ENCODE measurements around the gene PPT2. TPM values are rescaled to one million over a fixed set of nuclear protein-coding genes. Genes with fewer than 3 reads are reported as not detected.

The PPT2 gene
- total and polyA plus RNA-seq, 2 of the 13 experiments (the other 11 are each of a cell fraction or from before 2014, with no cell fraction given): 39.2 to 61.8 TPM

GRCh38 chr6:32115623-32116022 lies 38.3 kb upstream of the PPT2 start:
- H3K9me3 ChIP-seq (ENCODE audit: low read length): no peaks in the 10 kb centered on the region
- H4K20me1 ChIP-seq (ENCODE audit: insufficient read depth, low read length): no peaks in the 10 kb centered on the region
- ATAC-seq (no peak), DNase-seq (ENCODE audit: low spot score) (no peak), FAIRE-seq (no peak)
- ChIA-PET CTCF (ENCODE audit: low intra/inter-chr PET ratio, low total read pairs) (no interaction called here), POLR2A (interaction anchor here (0.9 to 2.3 kb wide), 3 partner anchors 10 to 75 kb away, joined by 3 to 17 read pairs (median 3); partner anchors contain the start of genes ATF6B, FKBPL and PBX2)
- H2AFZ ChIP-seq (ENCODE audit: low read length): no peak overlapping the region
- no peak overlapping the region for H3K27ac ChIP-seq (ENCODE audit: extremely low read length, insufficient read depth, low read length)
- H3K4me1 ChIP-seq (ENCODE audit: insufficient read depth, low read length): peaks cover 31% of the 10 kb centered on the region
- in situ Hi-C loops (cut with HindIII; ENCODE audit: extremely low pct_ligation_motif_present, low pct_unique_long_range_greater_than_20kb) (loop anchor here (5.0 kb wide), 1 partner anchor 37 kb away; the partner anchor contains the start of genes PPT2 and PRRT1), intact Hi-C loops (cut with micrococcal nuclease; ENCODE audit: unreplicated experiment) (loop anchor here (5.0 kb wide), 1 partner anchor 82 kb away; no protein-coding TSS in a partner anchor)
- no peaks in the 10 kb centered on the region for H3K79me2 ChIP-seq (ENCODE audit: insufficient read depth, low read length)
- no peak overlapping the region for H3K4me2 ChIP-seq (ENCODE audit: low read depth, low read length)
- WGBS (ENCODE audit: low lambda C conversion rate): 88% methylated on average over 6 of the region's 6 CpGs
- H3K4me3 ChIP-seq (replicated peaks in 1 of 3; ENCODE audit: insufficient read depth in 1 of 3, low read depth in 2 of 3, low read length in 3 of 3): no peak overlapping the region
- no peaks in the 10 kb centered on the region for H3K27me3 ChIP-seq (ENCODE audit: control insufficient read depth in 1 of 2, insufficient read depth in 2 of 2, low read length in 2 of 2)
- H3K9ac ChIP-seq (ENCODE audit: insufficient read depth, low read depth, low read length): no peak overlapping the region
- TSS peak; percentile 34 for BruUV-seq (replicated peaks)
- H3K36me3 ChIP-seq (replicated peaks in 1 of 2; ENCODE audit: control insufficient read depth in 1 of 2, insufficient read depth in 2 of 2, low read length in 2 of 2): peaks cover 11 to 38% of the 10 kb centered on the region in 2 experiments
- TF ChIP-seq RXRB (CRISPR knock-in tag; IDR thresholded peaks at IDR 0.05; ENCODE audit: borderline replicate concordance) (no peak), SATB2 (CRISPR knock-in tag; IDR thresholded peaks at IDR 0.05) (no peak), CTCF (CRISPR knock-in tag; IDR thresholded peaks at IDR 0.05) (no peak), RORA (CRISPR knock-in tag; IDR thresholded peaks at IDR 0.05) (no peak), ZNF232 (CRISPR knock-in tag; IDR thresholded peaks at IDR 0.05; ENCODE audit: borderline replicate concordance) (no peak), SRY (CRISPR knock-in tag; IDR thresholded peaks at IDR 0.05) (no peak), PRDM4 (CRISPR knock-in tag; IDR thresholded peaks at IDR 0.05; ENCODE audit: borderline replicate concordance) (no peak), ZNF776 (CRISPR knock-in tag; IDR thresholded peaks at IDR 0.05) (no peak), GABPB1 (CRISPR knock-in tag; IDR thresholded peaks at IDR 0.05) (no peak), RFX5 (IDR thresholded peaks at IDR 0.05; ENCODE audit: low read depth, low read length) (no peak), THAP7 (CRISPR knock-in tag; IDR thresholded peaks at IDR 0.05) (no peak), ZNF33B (CRISPR knock-in tag; IDR thresholded peaks at IDR 0.05) (no peak), RFXAP (CRISPR knock-in tag; IDR thresholded peaks at IDR 0.05; ENCODE audit: borderline replicate concordance) (no peak)
- TF ChIP-seq, protein P1, sequence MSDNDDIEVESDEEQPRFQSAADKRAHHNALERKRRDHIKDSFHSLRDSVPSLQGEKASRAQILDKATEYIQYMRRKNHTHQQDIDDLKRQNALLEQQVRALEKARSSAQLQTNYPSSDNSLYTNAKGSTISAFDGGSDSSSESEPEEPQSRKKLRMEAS (IDR thresholded peaks at IDR 0.05): no peak
- TF ChIP-seq, protein P2, sequence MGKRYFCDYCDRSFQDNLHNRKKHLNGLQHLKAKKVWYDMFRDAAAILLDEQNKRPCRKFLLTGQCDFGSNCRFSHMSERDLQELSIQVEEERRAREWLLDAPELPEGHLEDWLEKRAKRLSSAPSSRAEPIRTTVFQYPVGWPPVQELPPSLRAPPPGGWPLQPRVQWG (CRISPR knock-in tag; IDR thresholded peaks at IDR 0.05; ENCODE audit: borderline replicate concordance, low read depth): no peak
- TF ChIP-seq, protein P3, sequence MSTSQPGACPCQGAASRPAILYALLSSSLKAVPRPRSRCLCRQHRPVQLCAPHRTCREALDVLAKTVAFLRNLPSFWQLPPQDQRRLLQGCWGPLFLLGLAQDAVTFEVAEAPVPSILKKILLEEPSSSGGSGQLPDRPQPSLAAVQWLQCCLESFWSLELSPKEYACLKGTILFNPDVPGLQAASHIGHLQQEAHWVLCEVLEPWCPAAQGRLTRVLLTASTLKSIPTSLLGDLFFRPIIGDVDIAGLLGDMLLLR (CRISPR knock-in tag; IDR thresholded peaks at IDR 0.05): no peak
- TF ChIP-seq, protein P4, sequence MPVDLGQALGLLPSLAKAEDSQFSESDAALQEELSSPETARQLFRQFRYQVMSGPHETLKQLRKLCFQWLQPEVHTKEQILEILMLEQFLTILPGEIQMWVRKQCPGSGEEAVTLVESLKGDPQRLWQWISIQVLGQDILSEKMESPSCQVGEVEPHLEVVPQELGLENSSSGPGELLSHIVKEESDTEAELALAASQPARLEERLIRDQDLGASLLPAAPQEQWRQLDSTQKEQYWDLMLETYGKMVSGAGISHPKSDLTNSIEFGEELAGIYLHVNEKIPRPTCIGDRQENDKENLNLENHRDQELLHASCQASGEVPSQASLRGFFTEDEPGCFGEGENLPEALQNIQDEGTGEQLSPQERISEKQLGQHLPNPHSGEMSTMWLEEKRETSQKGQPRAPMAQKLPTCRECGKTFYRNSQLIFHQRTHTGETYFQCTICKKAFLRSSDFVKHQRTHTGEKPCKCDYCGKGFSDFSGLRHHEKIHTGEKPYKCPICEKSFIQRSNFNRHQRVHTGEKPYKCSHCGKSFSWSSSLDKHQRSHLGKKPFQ (CRISPR knock-in tag; IDR thresholded peaks at IDR 0.05; ENCODE audit: insufficient replicate concordance): no peak
